Daoy (cell line): ENCODE data around the gene DTX2. TPM values are rescaled to one million over a fixed set of nuclear protein-coding genes. Genes with fewer than 3 reads are reported as not detected.
A peak's percentile ranks its signal among the peaks of the same experiment; 100 is the strongest.
"Not testable (repeated sequence)": the region's sequence is repeated elsewhere in the genome, so short reads cannot be mapped to it uniquely, and the experiment has no call there.

ENCODE experiments used
- DNase-seq: peaks from one replicate; pipeline ENCODE4 v3.0.0-alpha.2; 2015; ENCODE audit warnings: low read depth
- total RNA-seq: library from RNA; depleted of rRNA; stranded (reverse); fragments of >200 nt; shearing (Covaris generic); gene quantifications from 2 replicates; pipeline ENCODE4 v1.2.3, GENCODE V29; 2014; rRNA removed

Gene DTX2
- 13.3 and 15.1 TPM in 2 replicates for total RNA-seq

GRCh38 chr7:76461464-76462101, at the start of gene DTX2:
TSS of gene DTX2 (plus strand) at chr7:76461709. CDS start at chr7:76480510, 18,801 bp downstream.
- DNase-seq = not testable (repeated sequence)

DNA sequence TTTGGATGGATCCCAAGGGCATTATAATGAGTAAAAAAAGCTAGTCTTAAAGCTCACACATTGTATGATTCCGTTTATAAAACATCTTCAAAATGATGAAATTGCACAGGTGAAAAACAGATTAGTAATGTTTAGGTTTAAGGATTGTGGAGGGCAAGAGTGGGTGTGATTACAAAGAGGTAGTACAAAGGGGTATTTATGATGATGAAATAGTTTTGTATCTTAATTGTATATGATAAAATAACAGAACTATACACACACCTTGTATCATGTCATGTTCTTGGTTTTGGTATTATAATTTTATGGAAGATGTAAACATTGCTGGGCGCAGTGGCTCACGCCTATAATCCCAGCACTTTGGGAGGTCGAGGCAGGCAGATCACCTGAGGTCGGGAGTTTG, 49.3 kb upstream of the DTX2 start:
- DNase-seq = no peak

DNA sequence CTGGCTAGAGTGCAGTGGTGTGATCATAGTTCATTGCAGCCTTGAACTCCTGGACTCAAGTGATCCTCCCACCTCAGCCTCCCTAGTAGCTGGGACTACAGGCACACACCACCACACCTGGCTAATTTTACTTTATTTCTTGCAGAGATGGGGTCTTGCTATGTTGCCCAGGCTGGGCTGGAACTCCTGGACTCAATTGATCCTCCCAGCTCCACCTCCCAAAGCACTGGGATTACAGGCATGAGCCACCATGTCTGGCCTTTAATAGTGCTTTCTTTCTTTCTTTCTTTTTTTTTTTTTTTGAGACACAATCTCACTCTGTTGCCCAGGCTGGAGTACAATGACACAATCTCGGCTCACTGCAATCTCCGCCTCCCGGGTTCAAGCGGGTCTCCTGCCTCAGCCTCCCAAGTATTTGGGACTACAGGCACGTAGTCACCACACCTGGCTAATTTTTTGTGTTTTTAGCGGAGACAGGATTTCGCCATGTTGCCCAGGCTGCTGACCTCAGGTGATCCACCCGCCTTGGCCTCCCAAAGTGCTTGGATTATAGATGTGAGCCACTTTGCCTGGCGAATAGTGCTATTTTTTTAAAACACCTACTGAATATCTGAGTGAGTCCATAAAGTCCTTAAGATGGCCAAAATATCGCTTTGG, 43.7 kb upstream of the DTX2 start:
- not testable (repeated sequence) for DNase-seq

- DNase-seq = peak; percentile 93
These were observed 40.4 kb upstream of the DTX2 start for GRCh38 chr7:76421097-76421496.

- no peak for DNase-seq
These were observed 37.7 kb upstream of the DTX2 start for GRCh38 chr7:76423666-76424412.

GRCh38 chr7:76424413-76425111, 36.9 kb upstream of the DTX2 start, which contains the start of gene ZP3:
TSS of gene ZP3 (plus strand) at chr7:76424950. CDS start at chr7:76424965, 15 bp downstream.
- no peak for DNase-seq

- no peak for DNase-seq
These were observed 36.4 kb upstream of the DTX2 start for GRCh38 chr7:76425156-76425555.

- not testable (repeated sequence) for DNase-seq
These were observed 36.0 kb upstream of the DTX2 start for GRCh38 chr7:76425558-76425957.

DNA sequence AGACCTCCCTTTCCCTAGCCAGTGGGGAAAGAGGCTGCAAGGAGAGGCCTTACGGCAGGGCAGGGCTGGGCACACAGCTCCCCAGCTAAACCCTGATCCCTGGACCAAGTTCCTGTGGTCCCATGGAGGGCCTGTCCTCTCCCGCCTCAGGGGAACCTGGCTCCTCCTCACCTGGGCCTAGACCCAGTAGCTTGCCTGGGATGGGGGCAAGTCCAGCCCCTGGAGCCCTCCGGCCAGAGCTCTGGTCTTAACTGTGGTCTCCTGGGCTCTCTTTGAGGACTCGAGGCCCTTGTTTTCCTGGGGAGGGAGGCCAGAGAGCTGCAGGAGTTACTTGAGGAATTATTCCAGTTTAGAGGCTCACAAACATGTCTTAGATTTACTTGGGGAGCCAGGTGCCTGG, 35.3 kb upstream of the DTX2 start:
- DNase-seq = no peak

DNA sequence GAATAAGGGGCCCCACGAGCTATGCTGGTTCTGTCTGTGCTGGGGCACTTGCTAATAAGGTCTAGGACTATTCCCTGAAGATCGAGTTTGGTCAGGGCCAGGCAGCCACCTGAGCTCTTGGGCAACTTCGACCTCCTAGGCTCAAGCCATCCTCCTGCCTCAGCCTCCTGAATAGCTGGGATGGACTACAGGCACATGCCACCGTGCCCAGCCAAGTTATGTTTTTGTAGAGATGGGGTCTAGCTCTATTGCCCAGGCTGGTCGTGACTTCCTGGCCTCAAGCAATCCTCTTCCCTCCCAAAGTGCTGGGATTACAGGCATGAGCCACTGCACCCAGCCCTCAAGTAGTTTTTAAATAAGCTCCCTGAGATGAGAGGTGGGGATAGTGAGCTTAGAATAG, 33.9 kb upstream of the DTX2 start:
- no peak for DNase-seq

GRCh38 chr7:76428149-76428823, 33.2 kb upstream of the DTX2 start:
- DNase-seq = no peak

- peak; percentile 71 for DNase-seq
These were observed 32.4 kb upstream of the DTX2 start for GRCh38 chr7:76428868-76429805.

DNA sequence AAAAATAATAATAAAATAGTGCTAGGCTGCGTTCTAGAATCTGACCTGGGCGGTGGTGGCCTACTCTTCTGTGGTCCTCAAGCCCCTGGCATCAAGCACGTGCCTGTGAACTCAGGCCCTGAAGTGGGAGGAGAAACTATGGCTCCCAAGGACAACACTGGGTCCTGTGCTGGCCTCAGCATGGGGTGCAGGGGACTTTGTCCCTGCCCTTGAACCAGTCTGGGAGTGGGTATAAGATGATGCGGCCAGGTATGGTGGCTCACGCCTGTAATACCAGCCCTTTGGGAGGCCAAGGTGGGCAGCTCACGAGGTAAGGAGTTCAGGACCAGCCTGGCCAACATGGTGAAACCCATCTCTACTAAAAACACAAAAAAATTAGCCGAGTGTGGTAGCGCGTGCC, 31.3 kb upstream of the DTX2 start:
- no peak for DNase-seq

GRCh38 chr7:76430836-76431235, 30.7 kb upstream of the DTX2 start:
- DNase-seq = no peak

GRCh38 chr7:76437873-76438272, 23.6 kb upstream of the DTX2 start:
- peak; percentile 85 for DNase-seq

DNA sequence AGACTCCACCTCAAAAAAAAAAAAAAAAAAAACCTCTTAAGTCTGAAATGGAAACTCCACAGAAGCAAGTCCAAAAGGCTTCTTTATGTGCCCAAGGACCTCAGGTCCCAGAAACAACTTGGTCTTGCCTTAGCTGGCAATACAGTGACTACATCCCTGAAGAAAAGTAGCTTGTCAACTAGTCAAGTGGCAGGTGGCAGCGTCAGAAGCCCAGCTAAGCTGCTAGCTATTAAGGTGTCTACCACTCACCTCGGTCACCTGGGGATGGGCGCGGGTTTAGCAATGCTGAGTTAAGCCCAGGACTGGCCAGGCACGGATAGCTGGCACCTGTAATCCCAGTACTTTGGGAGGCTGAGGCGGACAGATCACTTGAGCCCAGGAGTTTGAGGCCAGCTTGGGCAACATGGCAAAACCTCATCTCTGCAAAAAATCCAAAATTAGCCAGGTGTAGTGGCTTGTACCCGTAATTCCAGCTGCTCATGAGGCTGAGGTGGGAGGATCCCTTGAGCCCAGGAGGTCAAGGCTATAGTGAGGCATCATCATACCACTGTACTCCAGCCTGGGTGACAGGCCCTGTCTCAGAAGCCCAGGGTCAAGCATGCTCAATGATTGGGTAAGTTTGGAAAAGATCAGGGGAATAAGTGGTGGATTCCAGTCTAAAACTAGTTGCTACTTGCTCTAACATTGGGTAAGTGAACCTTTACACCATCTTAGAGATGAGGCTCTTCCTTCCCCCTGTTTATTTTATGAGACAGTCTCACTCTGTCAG, 22.2 kb upstream of the DTX2 start:
- DNase-seq = not testable (repeated sequence)

DNA sequence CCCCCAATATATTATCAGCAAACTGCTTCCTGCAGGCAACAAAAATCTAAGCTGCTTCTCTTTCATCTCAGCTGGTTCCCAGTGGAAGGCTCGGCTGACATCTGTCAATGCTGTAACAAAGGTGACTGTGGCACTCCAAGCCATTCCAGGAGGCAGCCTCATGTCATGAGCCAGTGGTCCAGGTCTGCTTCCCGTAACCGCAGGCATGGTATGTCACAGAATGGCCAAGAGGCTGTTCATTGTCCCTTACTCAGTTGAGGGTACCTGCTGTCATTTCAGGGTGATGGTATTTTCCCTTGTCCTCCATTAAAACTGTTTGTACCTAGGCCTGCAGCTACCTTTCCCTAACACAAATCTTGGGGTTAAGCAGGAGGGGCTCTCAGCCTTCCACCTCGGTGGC, 21.1 kb upstream of the DTX2 start:
- not testable (repeated sequence) for DNase-seq

DNA sequence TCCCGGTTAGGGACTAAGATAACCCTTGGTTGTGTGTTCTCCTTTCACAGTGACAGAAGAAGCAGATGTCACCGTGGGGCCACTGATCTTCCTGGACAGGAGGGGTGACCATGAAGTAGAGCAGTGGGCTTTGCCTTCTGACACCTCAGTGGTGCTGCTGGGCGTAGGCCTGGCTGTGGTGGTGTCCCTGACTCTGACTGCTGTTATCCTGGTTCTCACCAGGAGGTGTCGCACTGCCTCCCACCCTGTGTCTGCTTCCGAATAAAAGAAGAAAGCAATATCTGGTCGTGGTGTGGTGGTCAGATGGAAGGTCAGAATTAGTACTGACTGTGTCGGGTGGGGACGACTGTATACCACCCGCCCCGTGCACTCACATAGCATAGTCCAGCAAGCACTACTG, 19.7 kb upstream of the DTX2 start:
- DNase-seq = not testable (repeated sequence)

DNA sequence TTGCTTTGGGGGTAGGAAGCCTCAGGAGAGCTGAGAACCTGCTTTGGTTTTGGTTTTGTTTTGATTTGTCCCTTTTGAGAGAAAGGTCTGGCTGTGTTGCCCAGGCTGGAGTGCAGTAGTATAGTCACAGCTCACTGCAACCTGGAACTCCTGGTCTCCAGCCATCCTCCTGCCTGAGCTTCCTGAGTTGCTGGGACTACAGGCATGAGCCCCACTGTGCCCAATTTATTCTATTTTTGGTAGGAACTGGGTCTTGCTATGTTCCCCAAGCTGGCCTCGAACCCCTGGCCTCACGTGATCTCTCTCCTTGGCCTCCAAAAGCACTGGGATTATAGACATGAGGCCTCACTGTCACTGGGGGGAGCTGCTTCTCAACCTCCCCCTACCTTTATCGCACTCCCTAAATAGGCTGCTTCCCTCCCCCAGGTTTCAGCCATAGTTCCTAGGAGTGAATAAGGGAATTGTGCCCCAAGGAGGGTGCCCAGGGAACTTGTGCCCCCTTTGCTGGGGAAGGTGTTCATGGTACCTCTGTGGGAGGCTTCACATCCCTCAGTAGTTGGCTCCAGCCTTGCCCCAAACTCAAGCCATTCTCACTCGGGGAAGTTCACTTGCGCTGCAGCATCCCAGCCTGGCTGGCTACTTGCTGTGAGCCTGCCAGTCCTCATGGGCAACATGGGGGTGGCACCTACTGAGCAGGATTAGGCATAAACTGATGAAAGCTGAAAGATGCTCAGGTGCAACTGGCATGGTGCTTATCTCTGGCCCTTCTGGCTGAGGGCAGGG, 18.7 kb upstream of the DTX2 start:
- DNase-seq = not testable (repeated sequence)
